Measurements from ENCODE around the gene CCDC74B. TPM values are rescaled to one million over a fixed set of nuclear protein-coding genes. Genes with fewer than 3 reads are reported as not detected.
"Not testable (repeated sequence)": the region's sequence is repeated elsewhere in the genome, so short reads cannot be mapped to it uniquely, and the experiment has no call there.

Gene CCDC74B
- total RNA-seq, 1 experiment from 2014 or later, result 2.4 TPM

DNA sequence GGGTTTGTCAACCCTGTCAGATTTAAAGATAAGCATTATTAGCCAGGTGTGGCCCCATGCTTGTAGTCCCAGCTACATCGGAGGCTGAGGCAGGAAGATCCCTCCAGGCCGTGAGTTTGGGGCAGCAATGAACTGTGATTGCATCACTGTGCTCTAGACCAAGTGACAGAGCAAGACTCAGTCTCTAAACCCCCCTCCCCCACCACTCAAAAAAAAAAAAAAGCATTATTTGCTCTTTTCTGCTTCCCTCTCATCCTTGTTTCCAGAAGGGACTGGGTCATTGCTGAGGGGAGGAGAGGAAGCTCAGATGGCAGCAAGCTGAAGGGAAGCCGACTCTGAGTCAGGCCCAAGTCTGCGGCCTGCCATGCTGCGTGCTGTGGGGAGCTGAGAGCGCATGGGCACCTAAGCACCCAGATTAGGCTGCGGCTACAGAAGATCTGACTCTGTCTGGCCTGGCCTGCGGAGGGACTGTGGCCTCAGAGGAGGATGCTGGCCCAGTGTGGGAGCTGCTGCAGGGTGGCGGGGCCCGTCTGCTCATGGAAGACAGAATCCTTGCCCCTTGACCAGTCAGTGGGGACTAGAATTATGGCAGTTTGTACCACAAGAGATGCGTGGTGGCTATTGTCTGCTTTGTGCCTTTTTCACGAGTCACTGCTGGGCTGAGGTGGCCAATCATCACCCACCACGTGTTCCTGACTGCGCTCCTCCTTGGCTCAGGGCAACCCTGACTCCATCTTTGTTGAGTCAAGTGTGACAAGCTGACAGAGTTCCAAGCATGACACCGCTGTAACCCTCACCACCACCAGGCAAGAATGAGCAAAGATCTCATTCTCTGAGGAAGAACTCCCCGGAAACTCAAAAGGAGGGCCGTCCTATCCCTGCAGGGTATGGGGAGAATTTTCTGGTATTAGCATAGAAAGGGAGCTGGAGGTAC is 43.2 kb upstream of the CCDC74B start:
- H4K20me1 ChIP-seq (ENCODE audit: insufficient read depth); DNase-seq; BruUV-seq (replicated peaks); H3K27me3 ChIP-seq (ENCODE audit: insufficient read depth, low read depth); CTCF ChIA-PET; H3K4me3 ChIP-seq; H3K4me2 ChIP-seq; H3K9me3 ChIP-seq (ENCODE audit: insufficient read depth, low read depth); H2AFZ ChIP-seq; H3F3A ChIP-seq (ENCODE audit: insufficient read depth, low read depth); H3K9me2 ChIP-seq (ENCODE audit: insufficient read depth); POLR2A ChIA-PET (ENCODE audit: unreplicated experiment); H3K4me1 ChIP-seq (replicated peaks; ENCODE audit: insufficient read depth); H3K36me3 ChIP-seq (ENCODE audit: low read depth); H3K27ac ChIP-seq; intact Hi-C loops (cut with micrococcal nuclease; ENCODE audit: unreplicated experiment): not testable (repeated sequence)
- peaks cover 13% of the 10 kb centered on the region for H3K79me2 ChIP-seq (ENCODE audit: low read depth)

DNA sequence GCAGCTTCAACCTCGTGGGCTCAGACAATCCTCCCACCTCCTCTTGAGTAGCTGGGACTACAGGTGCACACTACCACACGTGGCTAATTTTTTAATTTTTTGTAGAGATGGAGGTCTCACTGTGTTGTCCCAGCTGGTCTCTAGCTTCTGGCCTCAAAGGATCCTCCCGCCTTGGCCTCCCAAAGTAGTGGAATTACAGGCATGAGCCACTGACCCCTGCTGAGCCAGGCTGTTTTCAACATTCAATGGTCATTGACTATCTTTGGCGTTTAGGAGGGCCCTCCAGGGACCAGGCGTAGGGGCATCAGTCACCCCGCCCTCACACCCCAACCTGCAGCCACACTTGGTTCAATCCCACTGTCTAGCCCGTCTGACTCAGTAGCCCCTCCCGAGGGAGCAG is 42.4 kb upstream of the CCDC74B start:
- H3K27ac ChIP-seq, result no peak overlapping the region
- POLR2A ChIA-PET (ENCODE audit: unreplicated experiment), result interaction anchor here (0.6 kb wide), 1 partner anchor 66 kb away, joined by 6 read pairs; no protein-coding TSS in a partner anchor
- no peaks in the 10 kb centered on the region for H3K36me3 ChIP-seq (ENCODE audit: low read depth)
- H3K4me2 ChIP-seq, result no peak overlapping the region
- no TSS peak for BruUV-seq (replicated peaks)
- TF ChIP-seq EZH2 (IDR thresholded peaks at IDR 0.05; ENCODE audit: low read depth) (no peak), CTCF (conservative IDR thresholded peaks at IDR 0.05) (no peak)
- 0 out of 2 replicates have a peak, but pooled peaks cover 5% of the 10 kb centered on the region for H3F3A ChIP-seq (ENCODE audit: insufficient read depth, low read depth)
- DNase-seq, result no peak
- H3K79me2 ChIP-seq (ENCODE audit: low read depth), result peaks cover 17% of the 10 kb centered on the region
- CTCF ChIA-PET, result no interaction called here
- H3K9me3 ChIP-seq (ENCODE audit: insufficient read depth, low read depth), result no peaks in the 10 kb centered on the region
- H4K20me1 ChIP-seq (ENCODE audit: insufficient read depth), result no peaks in the 10 kb centered on the region
- intact Hi-C loops (cut with micrococcal nuclease; ENCODE audit: unreplicated experiment), result no loop called here
- H3K27me3 ChIP-seq (ENCODE audit: insufficient read depth, low read depth), result no peaks in the 10 kb centered on the region
- no peaks in the 10 kb centered on the region for H3K9me2 ChIP-seq (ENCODE audit: insufficient read depth)
- no peaks in the 10 kb centered on the region for H3K4me1 ChIP-seq (replicated peaks; ENCODE audit: insufficient read depth)
- no peak overlapping the region for H2AFZ ChIP-seq
- no peak overlapping the region for H3K4me3 ChIP-seq

- no peak overlapping the region for H3K27ac ChIP-seq
- H3F3A ChIP-seq (ENCODE audit: insufficient read depth, low read depth), result 0 out of 2 replicates have a peak, but pooled peaks cover 5% of the 10 kb centered on the region
- no peaks in the 10 kb centered on the region for H3K9me3 ChIP-seq (ENCODE audit: insufficient read depth, low read depth)
- no peak for TF ChIP-seq CTCF (conservative IDR thresholded peaks at IDR 0.05)
- no peak for TF ChIP-seq EZH2 (IDR thresholded peaks at IDR 0.05; ENCODE audit: low read depth)
- no peaks in the 10 kb centered on the region for H3K36me3 ChIP-seq (ENCODE audit: low read depth)
- no peaks in the 10 kb centered on the region for H3K9me2 ChIP-seq (ENCODE audit: insufficient read depth)
- H3K79me2 ChIP-seq (ENCODE audit: low read depth), result peaks cover 17% of the 10 kb centered on the region
- no peak overlapping the region for H2AFZ ChIP-seq
- no peak overlapping the region for H3K4me2 ChIP-seq
- BruUV-seq (replicated peaks), result no TSS peak
- ChIA-PET POLR2A (ENCODE audit: unreplicated experiment) (interaction anchor here (0.6 kb wide), 1 partner anchor 67 kb away, joined by 6 read pairs; no protein-coding TSS in a partner anchor), CTCF (no interaction called here)
- no peak overlapping the region for H3K4me3 ChIP-seq
- intact Hi-C loops (cut with micrococcal nuclease; ENCODE audit: unreplicated experiment), result no loop called here
- H3K27me3 ChIP-seq (ENCODE audit: insufficient read depth, low read depth), result no peaks in the 10 kb centered on the region
- H4K20me1 ChIP-seq (ENCODE audit: insufficient read depth), result no peaks in the 10 kb centered on the region
- H3K4me1 ChIP-seq (replicated peaks; ENCODE audit: insufficient read depth), result no peaks in the 10 kb centered on the region
- no peak for DNase-seq
Measured at GRCh38 chr2:130186391-130186790, 41.5 kb upstream of the CCDC74B start.

All from PC-9 (cell line).